ENCODE measurements around the gene DHCR24. TPM values are rescaled to one million over a fixed set of nuclear protein-coding genes. Genes with fewer than 3 reads are reported as not detected.

The DHCR24 gene
- total RNA-seq, 1 donor from 2014 or later: 118 TPM

GRCh38 chr1:54808443-54809207 lies 78.4 kb downstream of the DHCR24 start:
- Histone ChIP-seq H3K36me3 (ENCODE audit: control insufficient read depth, insufficient read depth, low read length) (no peaks in the 10 kb centered on the region), H3K4me3 (ENCODE audit: low read depth, low read length) (no peak overlapping the region), H3K27me3 (ENCODE audit: control insufficient read depth, insufficient read depth, low read length) (no peaks in the 10 kb centered on the region)
- TF ChIP-seq, protein P1, sequence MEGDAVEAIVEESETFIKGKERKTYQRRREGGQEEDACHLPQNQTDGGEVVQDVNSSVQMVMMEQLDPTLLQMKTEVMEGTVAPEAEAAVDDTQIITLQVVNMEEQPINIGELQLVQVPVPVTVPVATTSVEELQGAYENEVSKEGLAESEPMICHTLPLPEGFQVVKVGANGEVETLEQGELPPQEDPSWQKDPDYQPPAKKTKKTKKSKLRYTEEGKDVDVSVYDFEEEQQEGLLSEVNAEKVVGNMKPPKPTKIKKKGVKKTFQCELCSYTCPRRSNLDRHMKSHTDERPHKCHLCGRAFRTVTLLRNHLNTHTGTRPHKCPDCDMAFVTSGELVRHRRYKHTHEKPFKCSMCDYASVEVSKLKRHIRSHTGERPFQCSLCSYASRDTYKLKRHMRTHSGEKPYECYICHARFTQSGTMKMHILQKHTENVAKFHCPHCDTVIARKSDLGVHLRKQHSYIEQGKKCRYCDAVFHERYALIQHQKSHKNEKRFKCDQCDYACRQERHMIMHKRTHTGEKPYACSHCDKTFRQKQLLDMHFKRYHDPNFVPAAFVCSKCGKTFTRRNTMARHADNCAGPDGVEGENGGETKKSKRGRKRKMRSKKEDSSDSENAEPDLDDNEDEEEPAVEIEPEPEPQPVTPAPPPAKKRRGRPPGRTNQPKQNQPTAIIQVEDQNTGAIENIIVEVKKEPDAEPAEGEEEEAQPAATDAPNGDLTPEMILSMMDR (IDR thresholded peaks at IDR 0.05; ENCODE audit: insufficient read depth, low read length, severe bottlenecking): peak; percentile 45
- FAIRE-seq: no peak
- DNase-seq (ENCODE audit: low read depth): no peak

- no peaks in the 10 kb centered on the region for H3K27me3 ChIP-seq (ENCODE audit: control insufficient read depth, insufficient read depth, low read length)
- H3K4me3 ChIP-seq (ENCODE audit: low read depth, low read length): no peak overlapping the region
- no peaks in the 10 kb centered on the region for H3K36me3 ChIP-seq (ENCODE audit: control insufficient read depth, insufficient read depth, low read length)
- DNase-seq (ENCODE audit: low read depth) (no peak), FAIRE-seq (no peak)
- TF ChIP-seq, protein P1 (IDR thresholded peaks at IDR 0.05; ENCODE audit: insufficient read depth, low read length, severe bottlenecking): no peak
Measured at GRCh38 chr1:54807756-54808155, 79.2 kb downstream of the DHCR24 start.

- no peak overlapping the region for H3K4me3 ChIP-seq (ENCODE audit: low read depth, low read length)
- H3K36me3 ChIP-seq (ENCODE audit: control insufficient read depth, insufficient read depth, low read length): no peaks in the 10 kb centered on the region
- TF ChIP-seq, protein P1 (IDR thresholded peaks at IDR 0.05; ENCODE audit: insufficient read depth, low read length, severe bottlenecking): no peak
- DNase-seq (ENCODE audit: low read depth) (peak; percentile 52), FAIRE-seq (no peak)
- H3K27me3 ChIP-seq (ENCODE audit: control insufficient read depth, insufficient read depth, low read length): no peaks in the 10 kb centered on the region
Measured at GRCh38 chr1:54806931-54807611, 79.9 kb downstream of the DHCR24 start.

- no peaks in the 10 kb centered on the region for H3K36me3 ChIP-seq (ENCODE audit: control insufficient read depth, insufficient read depth, low read length)
- FAIRE-seq (no peak), DNase-seq (ENCODE audit: low read depth) (no peak)
- TF ChIP-seq, protein P1 (IDR thresholded peaks at IDR 0.05; ENCODE audit: insufficient read depth, low read length, severe bottlenecking): no peak
- H3K27me3 ChIP-seq (ENCODE audit: control insufficient read depth, insufficient read depth, low read length): no peaks in the 10 kb centered on the region
- no peak overlapping the region for H3K4me3 ChIP-seq (ENCODE audit: low read depth, low read length)
Measured at GRCh38 chr1:54805981-54806381, 81.0 kb downstream of the DHCR24 start.

- H3K27me3 ChIP-seq (ENCODE audit: control insufficient read depth, insufficient read depth, low read length): no peaks in the 10 kb centered on the region
- DNase-seq (ENCODE audit: low read depth): no peak
- H3K36me3 ChIP-seq (ENCODE audit: control insufficient read depth, insufficient read depth, low read length): no peaks in the 10 kb centered on the region
- no peak for FAIRE-seq
- TF ChIP-seq, protein P1 (IDR thresholded peaks at IDR 0.05; ENCODE audit: insufficient read depth, low read length, severe bottlenecking): no peak
- H3K4me3 ChIP-seq (ENCODE audit: low read depth, low read length): no peak overlapping the region
Measured at GRCh38 chr1:54805466-54805865, 81.5 kb downstream of the DHCR24 start.
